HFFc6 (cell line): ENCODE data around the gene BRD1. TPM values are rescaled to one million over a fixed set of nuclear protein-coding genes. Genes with fewer than 3 reads are reported as not detected.

ENCODE experiments used
- DNase-seq: peaks from one replicate; pipeline ENCODE4 v3.0.0-alpha.2; 2018
- H3K27ac Mint-ChIP-seq: 2 replicates; pipeline ENCODE4 v1.8.0; 2020; ENCODE audit warnings: mild to moderate bottlenecking, mixed read lengths
- H3K27me3 Mint-ChIP-seq: 2 replicates; pipeline ENCODE4 v1.8.0; 2021; ENCODE audit warnings: mild to moderate bottlenecking, moderate library complexity, mixed read lengths; ENCODE audit not compliant: insufficient read depth
- H3K36me3 Mint-ChIP-seq: 2 replicates; pipeline ENCODE4 v1.8.0; 2021; ENCODE audit warnings: low read depth, mixed read lengths
- H3K4me1 Mint-ChIP-seq: 2 replicates; pipeline ENCODE4 v1.8.0; 2020; ENCODE audit warnings: low read depth, mixed read lengths
- H3K4me3 Mint-ChIP-seq: 2 replicates; pipeline ENCODE4 v1.8.0; 2020; ENCODE audit warnings: mild to moderate bottlenecking, moderate library complexity, mixed read lengths
- H3K9me3 Mint-ChIP-seq: 2 replicates; pipeline ENCODE4 v1.8.0; 2020; ENCODE audit warnings: mild to moderate bottlenecking, mixed read lengths
- total RNA-seq, 6 experiments: library from RNA; stranded (reverse); fragmentation: NEBNext Ultra II Directional; extraction: Animal tissue kit (Norgen Biotek cat#: 25700); gene quantifications; 2 replicates in 1 of 6; 3 replicates in 5 of 6; pipeline ENCODE4 v1.2.3, GENCODE V29; 2021
- TF ChIP-seq, protein P1 (sequence below): fragments of 200-600 bp; sonication (generic); IDR thresholded peaks from 2 replicates; pipeline ENCODE4 v1.5.0; 2021; ENCODE audit warnings: antibody characterized with exemption, mild to moderate bottlenecking

Gene BRD1
- total RNA-seq, 6 experiments from 2014 or later, result 17.2 to 20.8 (median 18.1) TPM

DNA sequence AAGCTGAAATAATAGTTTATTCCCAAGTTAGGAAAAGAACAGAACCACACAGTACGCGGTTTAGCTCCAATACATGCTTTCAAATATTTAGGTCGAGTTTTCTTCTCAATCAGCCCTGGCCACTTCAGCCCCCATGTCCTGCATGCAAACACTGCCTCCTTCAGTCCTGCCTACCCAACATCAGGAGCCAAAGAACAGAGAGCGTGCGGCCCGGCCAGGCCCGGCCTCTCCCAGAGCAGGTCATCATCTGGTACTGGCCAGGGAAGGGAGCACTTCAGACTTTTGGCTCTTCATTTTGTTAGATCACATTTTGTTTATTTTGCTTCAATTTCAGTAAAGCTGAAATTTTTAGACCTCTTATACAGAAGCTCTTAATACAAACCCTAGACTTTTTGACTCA, 6.7 kb downstream of the BRD1 start:
- no peaks in the 10 kb centered on the region for H3K9me3 Mint-ChIP-seq
- H3K4me1 Mint-ChIP-seq, result peaks cover 22% of the 10 kb centered on the region
- peaks cover 4% of the 10 kb centered on the region for H3K27me3 Mint-ChIP-seq
- H3K27ac Mint-ChIP-seq, result no peak overlapping the region
- TF ChIP-seq, protein P1, sequence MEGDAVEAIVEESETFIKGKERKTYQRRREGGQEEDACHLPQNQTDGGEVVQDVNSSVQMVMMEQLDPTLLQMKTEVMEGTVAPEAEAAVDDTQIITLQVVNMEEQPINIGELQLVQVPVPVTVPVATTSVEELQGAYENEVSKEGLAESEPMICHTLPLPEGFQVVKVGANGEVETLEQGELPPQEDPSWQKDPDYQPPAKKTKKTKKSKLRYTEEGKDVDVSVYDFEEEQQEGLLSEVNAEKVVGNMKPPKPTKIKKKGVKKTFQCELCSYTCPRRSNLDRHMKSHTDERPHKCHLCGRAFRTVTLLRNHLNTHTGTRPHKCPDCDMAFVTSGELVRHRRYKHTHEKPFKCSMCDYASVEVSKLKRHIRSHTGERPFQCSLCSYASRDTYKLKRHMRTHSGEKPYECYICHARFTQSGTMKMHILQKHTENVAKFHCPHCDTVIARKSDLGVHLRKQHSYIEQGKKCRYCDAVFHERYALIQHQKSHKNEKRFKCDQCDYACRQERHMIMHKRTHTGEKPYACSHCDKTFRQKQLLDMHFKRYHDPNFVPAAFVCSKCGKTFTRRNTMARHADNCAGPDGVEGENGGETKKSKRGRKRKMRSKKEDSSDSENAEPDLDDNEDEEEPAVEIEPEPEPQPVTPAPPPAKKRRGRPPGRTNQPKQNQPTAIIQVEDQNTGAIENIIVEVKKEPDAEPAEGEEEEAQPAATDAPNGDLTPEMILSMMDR, result no peak
- no peak for DNase-seq
- peaks cover 28% of the 10 kb centered on the region; the same call in 1 of the 2 replicates for H3K36me3 Mint-ChIP-seq
- H3K4me3 Mint-ChIP-seq, result no peak overlapping the region

DNA sequence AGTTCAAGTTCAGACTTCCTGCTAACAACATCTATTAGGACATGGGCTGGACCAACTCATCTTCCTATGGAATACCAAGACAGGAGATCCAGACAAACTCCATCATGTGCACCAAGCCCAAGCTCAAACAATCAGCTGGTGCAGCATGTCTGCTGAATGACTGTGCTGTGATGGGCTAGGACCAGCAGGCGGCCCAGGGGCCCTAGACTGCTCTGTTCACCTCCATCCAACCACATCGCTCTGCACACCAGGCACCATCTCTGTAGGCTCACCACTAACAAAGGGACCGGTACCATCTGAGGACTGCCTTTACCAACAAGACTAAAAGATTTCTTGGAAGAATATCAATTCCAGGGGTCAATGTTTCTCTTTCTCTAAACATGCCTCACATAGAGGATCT, 10.3 kb downstream of the BRD1 start:
- peaks cover 15% of the 10 kb centered on the region; the same call in 1 of the 2 replicates for H3K36me3 Mint-ChIP-seq

DNA sequence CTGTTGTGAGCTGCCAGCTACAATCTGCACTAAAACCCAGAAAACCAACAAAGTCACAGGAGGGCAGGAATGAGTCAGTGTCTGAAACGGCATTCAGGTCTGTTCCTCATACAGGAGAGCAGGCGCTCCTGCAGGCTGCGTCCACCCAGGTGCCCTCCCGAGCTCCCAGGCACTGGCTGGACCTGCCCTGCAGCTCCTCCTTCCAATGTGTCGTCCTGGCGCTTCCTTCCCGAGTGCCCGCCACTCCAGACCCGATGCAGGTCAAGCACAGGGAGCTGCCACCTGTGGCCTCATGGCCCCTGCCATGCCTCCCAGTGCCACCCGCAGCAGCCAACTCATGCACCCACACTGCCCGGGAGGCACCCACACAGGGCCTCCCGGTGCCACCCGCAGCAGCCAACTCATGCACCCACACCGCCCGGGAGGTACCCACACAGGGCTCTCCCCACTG, 12.0 kb downstream of the BRD1 start:
- Mint-ChIP-seq H3K27me3 (peaks cover 2% of the 10 kb centered on the region; the same call in 1 of the 2 replicates), H3K4me3 (no peak overlapping the region), H3K36me3 (peaks cover 15% of the 10 kb centered on the region; the same call in 1 of the 2 replicates), H3K27ac (no peak overlapping the region), H3K9me3 (no peaks in the 10 kb centered on the region), H3K4me1 (peaks cover 10% of the 10 kb centered on the region)
- DNase-seq, result no peak
- TF ChIP-seq, protein P1, result no peak

More for the DNA sequence above, 10.3 kb downstream of the BRD1 start:
- H3K9me3 Mint-ChIP-seq, result no peaks in the 10 kb centered on the region
- TF ChIP-seq, protein P1, result no peak
- DNase-seq, result no peak
- no peak overlapping the region for H3K27ac Mint-ChIP-seq
- H3K27me3 Mint-ChIP-seq, result peaks cover 4% of the 10 kb centered on the region
- no peak overlapping the region for H3K4me3 Mint-ChIP-seq
- H3K4me1 Mint-ChIP-seq, result peaks cover 5% of the 10 kb centered on the region

DNA sequence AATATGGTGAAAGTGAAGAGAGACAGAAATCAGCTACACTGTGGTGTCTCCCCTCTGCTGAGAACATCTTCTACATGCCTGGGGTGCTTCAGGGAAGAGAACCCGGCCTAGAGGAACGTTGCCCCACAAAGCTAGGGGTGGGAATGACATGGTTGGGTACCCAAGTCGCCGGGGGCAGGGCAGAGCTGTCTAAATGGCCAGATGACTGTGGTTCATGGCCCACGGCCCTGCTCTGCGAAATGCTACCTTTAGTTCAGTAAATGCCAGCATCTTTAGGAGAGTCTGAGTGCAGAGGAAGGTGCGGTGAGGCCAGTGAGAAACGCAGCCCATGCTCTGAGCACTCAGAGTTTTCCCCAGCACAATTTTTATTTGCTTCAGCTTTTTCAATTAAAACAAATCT, 12.8 kb downstream of the BRD1 start:
- DNase-seq, result no peak
- peaks cover 16% of the 10 kb centered on the region for H3K36me3 Mint-ChIP-seq
- H3K27me3 Mint-ChIP-seq, result peaks cover 2% of the 10 kb centered on the region; the same call in 1 of the 2 replicates
- peaks cover 18% of the 10 kb centered on the region for H3K4me1 Mint-ChIP-seq
- H3K27ac Mint-ChIP-seq, result no peak overlapping the region
- H3K9me3 Mint-ChIP-seq, result no peaks in the 10 kb centered on the region
- no peak overlapping the region for H3K4me3 Mint-ChIP-seq
- TF ChIP-seq, protein P1, result no peak

DNA sequence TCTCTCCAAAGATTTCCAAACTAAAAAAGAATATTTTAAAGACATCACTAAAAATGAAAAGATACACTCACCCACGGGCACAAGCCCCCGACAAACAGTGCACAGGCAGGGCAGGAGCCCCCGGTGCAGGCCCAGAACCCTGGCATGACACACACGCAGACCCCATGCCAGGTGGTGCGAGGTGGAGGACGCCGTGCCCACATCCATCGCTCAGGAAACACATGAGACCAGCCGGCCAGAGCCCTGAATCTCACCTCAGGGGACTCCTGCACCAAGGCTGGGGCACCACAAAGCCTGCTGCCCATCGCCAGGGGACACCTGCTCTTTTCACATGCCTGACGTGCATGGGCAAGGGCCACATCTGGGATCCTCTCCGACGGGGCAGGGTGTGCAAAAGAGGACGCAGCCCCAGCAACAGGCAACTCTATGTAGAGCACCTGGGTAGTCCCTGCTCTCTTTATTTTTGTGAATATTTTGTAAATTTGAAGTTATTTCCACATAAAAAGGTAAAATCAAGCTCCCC, 13.4 kb downstream of the BRD1 start:
- H3K4me1 Mint-ChIP-seq, result peaks cover 20% of the 10 kb centered on the region
- no peak overlapping the region; the same call in 1 of the 2 replicates for H3K27ac Mint-ChIP-seq
- no peak overlapping the region for H3K4me3 Mint-ChIP-seq
- peaks cover 2% of the 10 kb centered on the region; the same call in 1 of the 2 replicates for H3K27me3 Mint-ChIP-seq
- no peak for DNase-seq
- H3K36me3 Mint-ChIP-seq, result peaks cover 21% of the 10 kb centered on the region
- TF ChIP-seq, protein P1, result no peak
- no peaks in the 10 kb centered on the region for H3K9me3 Mint-ChIP-seq
